HepG2 (cell line): ENCODE results near the gene CRHR1. TPM values are rescaled to one million over a fixed set of nuclear protein-coding genes. Genes with fewer than 3 reads are reported as not detected.

Source experiments
- ATAC-seq: fragments of 200-7000 bp; cut with Tn5 transposase; 3 replicates; pipeline ENCODE4 v1.9.1; 2020; ENCODE audit warnings: mild to moderate bottlenecking, moderate library complexity
- BruUV-seq: library from RNA; stranded (reverse); fragments of 400-500 nt; replicated peaks from 2 replicates; lab custom pipeline; 2021; lab: Mats Ljungman, UMichigan
- CTCF ChIA-PET: fragments of 300-600 bp; formaldehyde crosslinking; extraction: SDS; loops from one replicate; lab custom pipeline; 2021; ENCODE audit warnings: low total read pairs, inconsistent platforms, low intra/inter-chr PET ratio; lab: Yijun Ruan, JAX
- POLR2A ChIA-PET: fragments of 350-600 bp; sonication (Branson Sonifier 250); formaldehyde crosslinking; loops from one replicate; lab custom pipeline; 2020; ENCODE audit warnings: antibody characterized with exemption, inconsistent platforms; lab: Yijun Ruan, JAX
- DNase-seq: peaks from one replicate; pipeline ENCODE4 v3.0.0-alpha.2; 2015; ENCODE audit warnings: low spot score
- FAIRE-seq: peaks from 3 replicates; lab custom pipeline; 2011; peaks lifted over from hg19 to GRCh38; lab: Jason Lieb, UNC
- H2AFZ ChIP-seq: one replicate; pipeline ENCODE4 v1.6.1; 2011; ENCODE audit warnings: low read length, inconsistent platforms
- H3K27ac ChIP-seq: fragments of 300-600 bp; 3 replicates; pipeline ENCODE4 v1.8.0; 2011; ENCODE audit warnings: mixed run types, mild to moderate bottlenecking, mixed read lengths, low read length, inconsistent platforms; ENCODE audit not compliant: insufficient read depth; ENCODE audit errors: extremely low read length
- H3K27me3 ChIP-seq, 2 experiments: fragments of 200-600 bp in 1 of 2; 2 replicates in 1 of 2; 3 replicates in 1 of 2; pipeline versions ENCODE4 v1.6.0 to v1.8.0; 2011; ENCODE audit warnings: low read length in 2 of 2, mild to moderate bottlenecking in 2 of 2, moderate library complexity in 2 of 2, inconsistent platforms in 1 of 2; ENCODE audit not compliant: insufficient read depth in 2 of 2, control insufficient read depth in 1 of 2
- H3K36me3 ChIP-seq, 2 experiments: fragments of 200-600 bp in 1 of 2; replicated peaks in 1 of 2; 2 replicates in 1 of 2; 3 replicates in 1 of 2; pipeline versions ENCODE4 v1.5.1 to v1.8.0; 2011; ENCODE audit warnings: low read length in 2 of 2, inconsistent platforms in 1 of 2; ENCODE audit not compliant: insufficient read depth in 2 of 2, control insufficient read depth in 1 of 2
- H3K4me1 ChIP-seq: 2 replicates; pipeline ENCODE4 v1.5.1; 2012; ENCODE audit warnings: low read length, inconsistent platforms; ENCODE audit not compliant: insufficient read depth
- H3K4me2 ChIP-seq: 2 replicates; pipeline ENCODE4 v1.6.0; 2011; ENCODE audit warnings: low read depth, low read length, inconsistent platforms
- H3K4me3 ChIP-seq, 3 experiments: fragments of 200-600 bp in 1 of 3; sonication (generic), shearing (Covaris generic) in 1 of 3; replicated peaks in 1 of 3; 2 replicates each; pipeline ENCODE4 v1.5.1; 2011 to 2016; ENCODE audit warnings: low read length in 3 of 3, inconsistent platforms in 2 of 3, low read depth in 2 of 3, mild to moderate bottlenecking in 2 of 3, control low read depth in 1 of 3, mixed read lengths in 1 of 3; ENCODE audit not compliant: insufficient read depth in 1 of 3
- H3K79me2 ChIP-seq: one replicate; pipeline ENCODE4 v1.6.1; 2011; ENCODE audit warnings: low read length, inconsistent platforms; ENCODE audit not compliant: insufficient read depth
- H3K9ac ChIP-seq: 2 replicates; pipeline ENCODE4 v1.6.0; 2011; ENCODE audit warnings: mild to moderate bottlenecking, low read depth, low read length, inconsistent platforms; ENCODE audit not compliant: insufficient read depth
- H3K9me3 ChIP-seq: 2 replicates; pipeline ENCODE4 v1.5.1; 2012; ENCODE audit warnings: mild to moderate bottlenecking, low read length
- H4K20me1 ChIP-seq: 2 replicates; pipeline ENCODE4 v1.6.0; 2011; ENCODE audit warnings: inconsistent platforms, mild to moderate bottlenecking, low read length, moderate library complexity; ENCODE audit not compliant: insufficient read depth
- DDIT3 ChIP-seq: sonication (generic); formaldehyde crosslinking; IDR thresholded peaks from 2 replicates; pipeline ENCODE4 v1.4.0; 2020; ENCODE audit warnings: mild to moderate bottlenecking, missing genetic modification reagents
- IRF2 ChIP-seq: IDR thresholded peaks from 2 replicates; pipeline ENCODE4 v1.6.1; 2018; ENCODE audit warnings: missing genetic modification reagents, missing compliant biosample characterization
- JUN ChIP-seq: sonication (generic); formaldehyde crosslinking; IDR thresholded peaks from 2 replicates; pipeline ENCODE4 v1.4.0; 2020; ENCODE audit warnings: mild to moderate bottlenecking, missing genetic modification reagents
- NFRKB ChIP-seq: fragments of 450-650 bp; IDR thresholded peaks from 2 replicates; pipeline ENCODE4 v1.6.1; 2017
- RFX5 ChIP-seq: IDR thresholded peaks from 2 replicates; pipeline ENCODE4 v1.6.1; 2011; ENCODE audit warnings: low read depth, low read length, improper control_type of control experiment
- ZBTB3 ChIP-seq: sonication (generic); formaldehyde crosslinking; IDR thresholded peaks from 2 replicates; pipeline ENCODE4 v1.4.0; 2020; ENCODE audit warnings: low read depth, mild to moderate bottlenecking, moderate library complexity, missing genetic modification reagents, borderline replicate concordance
- ZNF234 ChIP-seq: sonication (generic); formaldehyde crosslinking; conservative IDR thresholded peaks from 2 replicates; pipeline ENCODE4 v1.5.1; 2020; ENCODE audit warnings: mild to moderate bottlenecking, missing genetic modification reagents
- ZNF280D ChIP-seq: sonication (generic); formaldehyde crosslinking; IDR thresholded peaks from 2 replicates; pipeline ENCODE4 v1.5.1; 2020; ENCODE audit warnings: mild to moderate bottlenecking, missing genetic modification reagents
- ZNF3 ChIP-seq: IDR thresholded peaks from 2 replicates; pipeline ENCODE4 v1.7.0; 2017; ENCODE audit warnings: inconsistent platforms
- ZNF326 ChIP-seq: sonication (generic); formaldehyde crosslinking; IDR thresholded peaks from 2 replicates; pipeline ENCODE4 v1.4.0; 2020; ENCODE audit warnings: missing genetic modification reagents, borderline replicate concordance
- ZNF850 ChIP-seq: sonication (generic); formaldehyde crosslinking; conservative IDR thresholded peaks from 2 replicates; pipeline ENCODE4 v1.9.0; 2021; ENCODE audit warnings: mild to moderate bottlenecking, missing genetic modification reagents
- ZNF879 ChIP-seq: sonication (generic); formaldehyde crosslinking; IDR thresholded peaks from 2 replicates; pipeline ENCODE4 v1.8.1; 2023; ENCODE audit warnings: missing genetic modification reagents
- WGBS: methylation state at CpG from one replicate; pipeline ENCODE4 v1.1.6; 2017; ENCODE audit warnings: low lambda C conversion rate; 5-methylcytosine and 5-hydroxymethylcytosine counted together
- in situ Hi-C: cut with HindIII; loops from 2 replicates; pipeline ENCODE4 v1.10.0; 2017; ENCODE audit warnings: low pct_unique_long_range_greater_than_20kb; ENCODE audit not compliant: extremely low pct_ligation_motif_present
- intact Hi-C: fragments of 100-400 bp; cut with micrococcal nuclease; formaldehyde crosslinking; loops from one replicate; pipeline ENCODE4 v1.10.0; 2022; ENCODE audit not compliant: unreplicated experiment
- polyA plus RNA-seq, 8 experiments: library from polyadenylated mRNA; depleted of rRNA in 3 of 8; stranded (reverse) in 7 of 8; unstranded in 1 of 8; fragments of >200 nt; fragmentation: Illumina TruSeq in 4 of 8; extraction: Trizol in 4 of 8; gene quantifications; 2 replicates each; pipeline versions ENCODE4 v1.2.1 to v1.2.3, GENCODE V29; 2011 to 2016; ENCODE audit warnings: low read depth in 4 of 8, missing spikeins in 1 of 8, mixed read lengths in 1 of 8; ENCODE audit not compliant: insufficient read depth in 1 of 8
- total RNA-seq, 5 experiments: library from RNA; depleted of rRNA; stranded (reverse); fragments of >200 nt; fragmentation: Illumina TruSeq; extraction: Trizol; gene quantifications; 2 replicates each; pipeline ENCODE4 v1.2.3, GENCODE V29; 2016; ENCODE audit warnings: low read depth in 1 of 5

Gene CRHR1
- total and polyA plus RNA-seq, 2 of the 13 experiments (the other 11 are each of a cell fraction or from before 2014, with no cell fraction given), result not detected

- no peak for TF ChIP-seq ZNF280D (CRISPR knock-in tag)
- TF ChIP-seq ZNF850 (CRISPR knock-in tag), result no peak
Measured at GRCh38 chr17:45826919-45827588, 42.9 kb downstream of the CRHR1 start (continued).

GRCh38 chr17:45828171-45828570, 44.1 kb downstream of the CRHR1 start:
- Histone ChIP-seq H3K27ac (no peak overlapping the region), H3K9ac (no peak overlapping the region), H3K4me3 (no peak overlapping the region), H4K20me1 (no peaks in the 10 kb centered on the region), H2AFZ (no peak overlapping the region), H3K4me1 (no peaks in the 10 kb centered on the region), H3K36me3 (no peaks in the 10 kb centered on the region), H3K9me3 (no peaks in the 10 kb centered on the region), H3K27me3 (peaks cover 30 to 88% of the 10 kb centered on the region in 2 experiments), H3K4me2 (no peak overlapping the region), H3K79me2 (no peaks in the 10 kb centered on the region)
- intact Hi-C loops, result no loop called here
- DNase-seq (no peak), FAIRE-seq (no peak), ATAC-seq (no peak)
- 4% methylated on average over 9 of the region's 9 CpGs for WGBS
- in situ Hi-C loops, result no loop called here
- CTCF ChIA-PET, result no interaction called here
- BruUV-seq, result no TSS peak
- POLR2A ChIA-PET, result no interaction called here
- TF ChIP-seq JUN (CRISPR knock-in tag) (no peak), RFX5 (no peak), ZNF3 (no peak), ZNF326 (CRISPR knock-in tag) (no peak), ZBTB3 (CRISPR knock-in tag) (no peak), ZNF234 (CRISPR knock-in tag) (no peak), NFRKB (no peak), DDIT3 (CRISPR knock-in tag) (no peak), IRF2 (CRISPR knock-in tag) (no peak), ZNF879 (no peak)
